NOMO-1 (cell line): ENCODE data around the gene MTMR6.

ENCODE experiments used
- DNase-seq, 2 experiments: peaks; one replicate each; lab custom pipeline; 2025; ENCODE audit not compliant: unreplicated experiment in 2 of 2; lab: John Stamatoyannopoulos, UW

The MTMR6 gene

GRCh38 chr13:25281193-25281934 is 5.9 kb downstream of the MTMR6 start:
- peak in 1 of 2 experiments; percentile 19 for DNase-seq

DNA sequence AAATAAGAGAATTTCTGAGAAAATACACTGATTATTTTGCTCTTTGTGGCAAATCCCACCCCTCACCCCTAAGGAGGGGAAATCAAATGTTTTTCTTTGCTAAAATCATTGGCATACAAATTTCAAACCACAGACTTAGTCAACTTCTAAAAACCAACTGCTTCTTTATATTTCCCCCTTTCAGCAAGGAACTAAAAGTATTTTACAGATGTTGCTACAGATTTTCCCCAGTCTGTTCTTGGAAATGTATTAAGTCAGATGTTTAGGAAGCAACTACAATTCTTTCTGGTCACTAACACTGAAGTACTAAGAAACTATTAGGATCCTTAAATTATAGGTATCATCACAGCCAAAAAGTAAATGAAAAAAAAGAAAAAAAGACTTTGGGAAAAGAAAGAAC is 6.9 kb downstream of the MTMR6 start:
- DNase-seq: peak in 1 of 2 experiments; percentile 13

DNA sequence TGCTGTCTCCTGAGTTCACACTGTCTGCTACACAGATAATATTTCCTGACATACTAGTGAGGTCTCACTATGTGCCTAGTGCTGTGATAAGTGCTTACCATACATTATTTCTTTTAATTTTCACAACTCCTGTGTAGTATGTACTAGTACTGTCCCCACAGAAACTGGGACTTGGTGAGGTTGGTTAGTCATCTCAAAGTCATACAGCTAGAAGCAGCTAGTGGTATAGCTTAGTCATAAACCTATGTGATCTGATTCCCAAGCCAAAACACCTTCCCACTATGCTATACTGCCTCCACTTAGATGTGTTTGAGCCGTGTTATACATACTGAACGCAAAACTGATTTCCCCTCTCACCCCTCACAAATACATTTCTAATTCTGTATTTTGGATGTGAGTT is 10.5 kb downstream of the MTMR6 start:
- no peak for DNase-seq

- DNase-seq: no peak
Measured at GRCh38 chr13:25268561-25268960, 18.7 kb downstream of the MTMR6 start.

DNA sequence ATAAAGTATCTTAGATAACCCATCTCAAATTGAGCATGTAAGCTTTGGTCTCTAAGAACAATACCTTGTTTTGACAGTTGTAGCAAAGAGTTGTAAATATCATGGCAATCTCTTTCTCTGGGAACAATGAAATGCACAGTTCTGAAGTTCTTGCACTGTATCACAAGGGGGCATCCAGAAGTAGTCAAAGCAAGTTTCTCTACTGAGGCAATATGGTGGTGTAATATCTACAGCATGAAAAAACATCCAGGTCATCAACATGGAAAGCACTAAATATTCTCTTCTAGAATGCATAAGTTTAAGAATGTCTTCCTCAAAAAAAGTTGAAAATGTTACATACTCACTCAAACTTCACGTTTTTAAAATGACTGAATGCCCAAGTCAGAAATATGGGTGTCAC is 19.6 kb downstream of the MTMR6 start:
- peak in 1 of 2 experiments; percentile 20 for DNase-seq

- no peak for DNase-seq
Measured at GRCh38 chr13:25266706-25267105, 20.6 kb downstream of the MTMR6 start.

GRCh38 chr13:25262261-25262660 is 25.0 kb downstream of the MTMR6 start:
- DNase-seq: no peak

DNA sequence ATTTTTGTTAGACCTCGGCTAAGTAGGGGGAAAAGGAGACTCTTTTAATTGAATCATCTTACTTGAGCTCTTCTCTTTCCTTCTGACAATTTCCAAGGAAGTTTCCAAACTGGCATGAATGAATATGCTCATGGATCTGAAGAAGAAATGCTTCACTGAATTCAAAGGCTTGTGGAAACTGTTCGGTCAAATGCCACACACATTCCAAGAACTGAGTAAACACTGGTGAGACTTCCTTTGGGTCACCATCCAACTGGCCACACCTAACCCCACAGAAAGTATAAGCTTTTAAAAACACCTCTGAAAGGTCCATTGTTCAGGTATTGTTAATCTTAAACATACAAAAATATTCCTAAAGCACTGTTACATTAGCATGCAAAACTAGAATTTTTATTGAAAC is 33.6 kb downstream of the MTMR6 start:
- DNase-seq: no peak

- no peak for DNase-seq
Measured at GRCh38 chr13:25252752-25253151, 34.5 kb downstream of the MTMR6 start.

GRCh38 chr13:25252225-25252624 is 35.1 kb downstream of the MTMR6 start:
- DNase-seq: peak; percentile 24 to 38

GRCh38 chr13:25249001-25249543 is 38.2 kb downstream of the MTMR6 start:
- peak; percentile 50 to 80 for DNase-seq

GRCh38 chr13:25248071-25248470 is 39.2 kb downstream of the MTMR6 start:
- peak; percentile 55 to 78 for DNase-seq

GRCh38 chr13:25247360-25247759 is 39.9 kb downstream of the MTMR6 start:
- no peak for DNase-seq

GRCh38 chr13:25244123-25244522 is 43.2 kb downstream of the MTMR6 start:
- no peak for DNase-seq

- DNase-seq: no peak
Measured at GRCh38 chr13:25242956-25243355, 44.3 kb downstream of the MTMR6 start.

- no peak for DNase-seq
Measured at GRCh38 chr13:25241007-25241406, 46.3 kb downstream of the MTMR6 start.

GRCh38 chr13:25237083-25237482 is 50.2 kb downstream of the MTMR6 start:
- DNase-seq: no peak

DNA sequence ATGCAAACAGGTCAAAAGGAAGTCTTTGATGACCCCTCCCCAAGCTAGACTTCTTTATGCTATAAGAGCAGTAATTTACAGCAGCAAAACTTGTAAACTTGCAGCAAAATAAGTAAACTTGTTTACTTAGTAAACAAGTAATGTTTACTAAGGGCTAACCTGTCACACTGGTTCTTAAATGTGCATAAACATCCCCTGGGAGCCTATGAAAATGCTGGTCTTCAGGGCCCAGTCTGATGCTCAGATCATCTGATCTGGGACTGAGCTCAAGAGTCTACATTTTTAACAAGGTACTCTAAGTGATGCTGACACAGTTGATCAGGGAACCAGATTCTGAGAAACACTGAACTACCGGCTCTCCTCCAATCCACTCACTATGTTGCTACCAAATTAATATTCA is 53.4 kb downstream of the MTMR6 start:
- DNase-seq: no peak

DNA sequence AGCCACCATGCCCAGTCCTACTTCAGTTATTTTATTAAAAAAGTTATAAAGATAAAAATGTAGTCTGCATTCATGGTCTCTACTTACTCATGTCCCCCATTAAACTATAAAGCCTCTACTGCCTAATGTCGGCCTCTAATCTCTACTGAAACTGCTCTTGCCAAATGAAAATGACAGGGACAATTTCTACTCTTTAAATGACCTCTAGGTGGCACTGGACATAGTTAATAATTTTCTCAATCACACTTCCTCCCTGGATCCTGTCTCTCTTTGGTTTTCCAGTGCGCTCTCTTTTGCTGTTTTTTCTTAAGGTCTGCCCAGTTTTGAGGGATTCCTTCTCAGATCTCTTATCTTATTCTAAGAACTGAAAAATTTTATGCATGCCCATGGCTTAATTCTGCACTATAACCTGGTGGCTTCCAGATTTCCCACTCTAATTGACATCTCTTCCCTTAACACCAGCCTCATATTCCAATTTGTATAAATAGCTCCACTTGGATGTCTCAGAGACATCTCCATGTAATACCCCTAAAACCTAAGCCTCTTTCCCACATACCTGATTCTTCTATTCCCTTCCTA is 54.3 kb downstream of the MTMR6 start:
- DNase-seq: peak; percentile 35 to 60

DNA sequence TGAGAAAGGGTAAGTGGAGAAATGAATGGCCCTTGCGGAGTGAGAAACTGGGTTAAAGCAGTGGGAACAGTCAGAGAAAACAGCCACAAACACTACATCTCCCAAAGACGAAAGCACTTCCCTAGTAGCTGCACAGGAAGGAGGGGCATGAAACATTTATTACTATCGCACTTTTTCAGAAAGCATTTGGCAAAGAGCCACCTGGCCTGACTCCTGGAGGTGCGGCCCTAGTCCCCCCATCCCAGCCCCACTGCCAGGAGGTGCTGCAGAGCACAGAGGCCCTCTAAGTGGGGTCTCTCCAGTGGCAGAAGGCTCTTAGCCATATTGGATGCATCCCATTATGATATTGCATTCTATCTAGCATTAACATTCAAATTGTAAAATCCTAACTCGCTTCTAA is 55.8 kb downstream of the MTMR6 start:
- DNase-seq: no peak

DNA sequence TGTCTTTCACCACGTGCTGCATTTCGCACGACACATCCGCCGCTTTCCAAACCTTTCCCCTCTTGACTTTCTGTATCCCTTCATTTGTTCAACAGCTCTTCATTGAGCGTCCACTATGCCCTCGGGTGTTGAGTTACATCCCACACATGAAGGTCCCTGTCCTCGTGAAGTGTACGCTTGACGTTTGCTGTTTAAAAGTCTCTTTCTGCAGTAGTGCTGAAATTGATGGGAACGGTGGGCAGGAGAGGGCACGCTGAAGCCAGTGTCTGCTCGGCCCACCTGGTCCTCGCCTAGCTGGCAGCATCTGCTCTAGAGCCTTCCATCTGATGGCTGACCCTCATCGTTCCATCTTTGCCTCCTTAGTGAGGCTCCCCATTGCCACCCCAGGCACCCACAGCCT is 59.6 kb downstream of the MTMR6 start:
- no peak for DNase-seq

- DNase-seq: no peak
Measured at GRCh38 chr13:25225970-25226369, 61.3 kb downstream of the MTMR6 start.
